ENCODE data around the gene HPCAL1. TPM values are rescaled to one million over a fixed set of nuclear protein-coding genes. Genes with fewer than 3 reads are reported as not detected.

Gene HPCAL1
- total RNA-seq, 2 experiments from 2014 or later: 100 to 105 TPM

DNA sequence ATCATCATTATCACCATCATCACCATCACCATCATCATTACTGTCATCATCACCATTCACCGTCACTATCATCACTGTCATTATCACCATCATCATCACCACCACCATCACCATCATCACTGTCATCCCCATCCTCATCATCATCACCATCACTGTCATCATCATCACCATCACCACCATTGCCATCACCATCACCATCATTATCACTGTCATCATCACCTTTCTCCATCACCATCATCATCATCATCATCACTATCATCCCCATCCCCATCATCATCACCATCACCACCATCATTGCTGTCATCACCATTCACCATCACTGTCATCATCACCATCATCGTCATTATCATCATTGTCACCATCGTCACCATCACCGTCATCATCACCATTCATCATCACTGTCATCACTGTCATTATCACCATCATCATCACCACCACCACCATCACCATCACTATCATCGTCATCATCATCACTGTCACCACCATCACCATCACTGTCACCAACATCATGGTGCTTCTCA is 9.8 kb downstream of the HPCAL1 start:
- no peak overlapping the region for H3K4me3 Mint-ChIP-seq
- peaks cover 17% of the 10 kb centered on the region for H3K36me3 Mint-ChIP-seq
- no peaks in the 10 kb centered on the region for H3K9me3 Mint-ChIP-seq
- no peaks in the 10 kb centered on the region for H3K27me3 Mint-ChIP-seq
- H3K27ac Mint-ChIP-seq: no peak overlapping the region
- H3K4me1 Mint-ChIP-seq: peaks cover 32% of the 10 kb centered on the region
- no peak for DNase-seq

DNA sequence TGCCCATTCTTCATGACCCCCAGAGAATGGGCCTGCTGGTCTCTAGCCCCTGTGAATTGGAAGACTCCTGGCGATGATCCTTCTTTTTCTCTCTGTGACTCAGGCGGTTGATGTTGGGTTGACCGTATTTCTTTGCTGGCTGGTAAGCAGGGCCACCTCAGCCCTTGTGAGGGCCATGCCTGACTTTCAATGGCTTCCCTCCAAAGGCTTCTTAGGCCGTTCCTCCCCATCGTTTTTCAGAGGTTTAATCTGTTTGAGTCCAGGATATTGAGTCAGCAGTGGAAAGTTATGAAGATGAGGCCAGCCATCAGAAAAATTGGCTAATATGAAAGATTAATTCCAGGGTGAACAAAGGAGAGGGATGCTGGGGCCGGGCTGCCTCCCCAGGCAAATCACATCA is 13.6 kb downstream of the HPCAL1 start:
- Mint-ChIP-seq H3K27me3 (no peaks in the 10 kb centered on the region), H3K4me1 (peaks cover 26% of the 10 kb centered on the region), H3K4me3 (no peak overlapping the region), H3K27ac (peak overlapping the region; percentile 27), H3K36me3 (peaks cover 18% of the 10 kb centered on the region), H3K9me3 (peaks cover 8% of the 10 kb centered on the region)
- no peak for DNase-seq

DNA sequence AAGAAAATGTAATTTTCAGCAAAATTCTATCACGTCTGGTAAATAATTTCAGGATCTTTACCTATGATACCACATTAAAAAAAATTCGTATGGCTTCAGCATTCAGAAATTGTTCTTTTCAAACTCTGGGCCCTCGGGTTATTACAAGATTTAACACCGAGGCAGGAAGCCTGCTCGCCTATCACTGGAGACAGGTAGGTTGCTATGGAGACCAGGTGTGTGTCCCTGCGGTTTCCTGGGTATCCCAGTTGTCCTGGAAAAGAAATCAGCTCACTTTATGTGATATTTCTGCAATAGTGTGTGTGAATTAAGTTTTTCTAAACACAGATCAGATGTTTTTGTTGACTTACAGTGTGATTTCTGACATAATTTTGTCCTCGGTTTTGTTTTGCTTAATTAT is 14.2 kb downstream of the HPCAL1 start:
- Mint-ChIP-seq H3K36me3 (peaks cover 22% of the 10 kb centered on the region), H3K27ac (no peak overlapping the region), H3K4me1 (peaks cover 26% of the 10 kb centered on the region), H3K4me3 (no peak overlapping the region), H3K27me3 (no peaks in the 10 kb centered on the region), H3K9me3 (peaks cover 8% of the 10 kb centered on the region)
- DNase-seq: no peak

- no peak overlapping the region for H3K4me3 Mint-ChIP-seq
- no peak overlapping the region for H3K27ac Mint-ChIP-seq
- H3K9me3 Mint-ChIP-seq: peaks cover 10% of the 10 kb centered on the region
- DNase-seq: no peak
- H3K36me3 Mint-ChIP-seq: peaks cover 29% of the 10 kb centered on the region
- H3K27me3 Mint-ChIP-seq: no peaks in the 10 kb centered on the region
- peaks cover 26% of the 10 kb centered on the region for H3K4me1 Mint-ChIP-seq
Measured at GRCh38 chr2:10317646-10318045, 14.9 kb downstream of the HPCAL1 start.

GRCh38 chr2:10318345-10318744 is 15.6 kb downstream of the HPCAL1 start:
- H3K4me3 Mint-ChIP-seq: no peak overlapping the region
- no peaks in the 10 kb centered on the region for H3K27me3 Mint-ChIP-seq
- no peak overlapping the region for H3K27ac Mint-ChIP-seq
- peaks cover 13% of the 10 kb centered on the region for H3K9me3 Mint-ChIP-seq
- no peak for DNase-seq
- H3K4me1 Mint-ChIP-seq: peaks cover 30% of the 10 kb centered on the region
- H3K36me3 Mint-ChIP-seq: peaks cover 36% of the 10 kb centered on the region

- Mint-ChIP-seq H3K27ac (no peak overlapping the region), H3K27me3 (no peaks in the 10 kb centered on the region)
Measured at GRCh38 chr2:10319892-10320574, 17.3 kb downstream of the HPCAL1 start.

DNA sequence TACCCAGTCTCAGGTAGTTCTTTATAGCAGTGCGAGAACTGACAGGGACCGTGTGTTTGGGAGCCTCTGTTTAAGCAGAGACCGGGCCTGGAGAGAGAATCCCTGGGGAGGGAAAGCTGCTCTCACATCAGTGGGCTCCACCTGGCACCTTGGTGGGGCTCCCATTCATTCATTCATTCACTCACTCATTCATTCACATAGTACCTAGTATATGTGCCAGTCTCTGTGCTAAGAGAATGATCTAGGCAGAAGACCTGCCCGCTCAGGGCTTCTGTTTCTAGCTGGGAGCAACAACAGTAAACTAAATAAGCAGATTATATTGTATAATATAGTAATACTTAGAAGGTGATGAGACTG is 17.8 kb downstream of the HPCAL1 start:
- no peaks in the 10 kb centered on the region for H3K27me3 Mint-ChIP-seq
- no peak overlapping the region for H3K27ac Mint-ChIP-seq
- peaks cover 40% of the 10 kb centered on the region for H3K36me3 Mint-ChIP-seq
- DNase-seq: no peak
- peaks cover 34% of the 10 kb centered on the region for H3K4me1 Mint-ChIP-seq
- peaks cover 13% of the 10 kb centered on the region for H3K9me3 Mint-ChIP-seq
- no peak overlapping the region for H3K4me3 Mint-ChIP-seq

More at GRCh38 chr2:10319892-10320574, 17.3 kb downstream of the HPCAL1 start:
- peaks cover 40% of the 10 kb centered on the region for H3K36me3 Mint-ChIP-seq
- no peak overlapping the region for H3K4me3 Mint-ChIP-seq
- peaks cover 13% of the 10 kb centered on the region for H3K9me3 Mint-ChIP-seq
- no peak for DNase-seq
- peaks cover 34% of the 10 kb centered on the region for H3K4me1 Mint-ChIP-seq

DNA sequence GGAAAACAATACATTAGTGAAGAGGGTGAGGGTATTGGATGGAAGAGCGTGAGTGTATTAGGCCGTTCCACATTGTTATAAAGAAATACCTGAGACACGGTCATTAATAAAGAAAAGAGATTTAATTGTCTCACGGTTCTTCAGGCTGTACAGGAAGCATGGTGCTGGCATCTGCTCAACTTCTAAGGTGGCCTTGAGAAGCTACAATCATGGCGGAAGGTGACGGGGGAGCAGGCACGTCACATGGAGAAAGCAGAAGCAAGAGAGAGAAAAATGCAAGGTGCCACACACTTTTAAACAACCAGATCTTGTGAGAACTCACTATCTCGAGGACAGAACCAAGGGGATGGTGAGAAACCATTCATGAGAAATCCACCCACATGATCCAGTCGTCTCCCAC is 18.2 kb downstream of the HPCAL1 start:
- no peak overlapping the region for H3K4me3 Mint-ChIP-seq
- peaks cover 40% of the 10 kb centered on the region for H3K36me3 Mint-ChIP-seq
- H3K9me3 Mint-ChIP-seq: peaks cover 13% of the 10 kb centered on the region
- H3K4me1 Mint-ChIP-seq: peaks cover 38% of the 10 kb centered on the region
- no peak overlapping the region for H3K27ac Mint-ChIP-seq
- no peaks in the 10 kb centered on the region for H3K27me3 Mint-ChIP-seq
- no peak for DNase-seq

GRCh38 chr2:10321622-10322021 is 18.9 kb downstream of the HPCAL1 start:
- no peaks in the 10 kb centered on the region for H3K27me3 Mint-ChIP-seq
- peaks cover 39% of the 10 kb centered on the region for H3K4me1 Mint-ChIP-seq

GRCh38 chr2:10322481-10322880 is 19.8 kb downstream of the HPCAL1 start:
- H3K4me3 Mint-ChIP-seq: no peak overlapping the region
- peaks cover 42% of the 10 kb centered on the region for H3K4me1 Mint-ChIP-seq
- no peak for DNase-seq
- peaks cover 40% of the 10 kb centered on the region for H3K36me3 Mint-ChIP-seq
- peaks cover 13% of the 10 kb centered on the region for H3K9me3 Mint-ChIP-seq
- no peaks in the 10 kb centered on the region for H3K27me3 Mint-ChIP-seq
- H3K27ac Mint-ChIP-seq: no peak overlapping the region

More at GRCh38 chr2:10321622-10322021, 18.9 kb downstream of the HPCAL1 start:
- peaks cover 13% of the 10 kb centered on the region for H3K9me3 Mint-ChIP-seq
- DNase-seq: no peak
- no peak overlapping the region for H3K27ac Mint-ChIP-seq
- no peak overlapping the region for H3K4me3 Mint-ChIP-seq
- H3K36me3 Mint-ChIP-seq: peaks cover 40% of the 10 kb centered on the region

- DNase-seq: no peak
- no peak overlapping the region for H3K27ac Mint-ChIP-seq
- H3K36me3 Mint-ChIP-seq: peaks cover 40% of the 10 kb centered on the region
- peaks cover 47% of the 10 kb centered on the region for H3K4me1 Mint-ChIP-seq
- H3K9me3 Mint-ChIP-seq: peaks cover 13% of the 10 kb centered on the region
- no peak overlapping the region for H3K4me3 Mint-ChIP-seq
- no peaks in the 10 kb centered on the region for H3K27me3 Mint-ChIP-seq
Measured at GRCh38 chr2:10322973-10323372, 20.3 kb downstream of the HPCAL1 start.

GRCh38 chr2:10323535-10323934 is 20.8 kb downstream of the HPCAL1 start:
- Mint-ChIP-seq H3K27me3 (no peaks in the 10 kb centered on the region), H3K4me1 (peaks cover 51% of the 10 kb centered on the region), H3K4me3 (no peak overlapping the region), H3K9me3 (peaks cover 13% of the 10 kb centered on the region), H3K36me3 (peaks cover 40% of the 10 kb centered on the region), H3K27ac (no peak overlapping the region)
- no peak for DNase-seq

GRCh38 chr2:10324095-10324832 is 21.6 kb downstream of the HPCAL1 start:
- Mint-ChIP-seq H3K27ac (no peak overlapping the region), H3K9me3 (peaks cover 13% of the 10 kb centered on the region), H3K36me3 (peaks cover 40% of the 10 kb centered on the region), H3K4me3 (no peak overlapping the region), H3K27me3 (no peaks in the 10 kb centered on the region), H3K4me1 (peaks cover 52% of the 10 kb centered on the region)
- DNase-seq: no peak

DNA sequence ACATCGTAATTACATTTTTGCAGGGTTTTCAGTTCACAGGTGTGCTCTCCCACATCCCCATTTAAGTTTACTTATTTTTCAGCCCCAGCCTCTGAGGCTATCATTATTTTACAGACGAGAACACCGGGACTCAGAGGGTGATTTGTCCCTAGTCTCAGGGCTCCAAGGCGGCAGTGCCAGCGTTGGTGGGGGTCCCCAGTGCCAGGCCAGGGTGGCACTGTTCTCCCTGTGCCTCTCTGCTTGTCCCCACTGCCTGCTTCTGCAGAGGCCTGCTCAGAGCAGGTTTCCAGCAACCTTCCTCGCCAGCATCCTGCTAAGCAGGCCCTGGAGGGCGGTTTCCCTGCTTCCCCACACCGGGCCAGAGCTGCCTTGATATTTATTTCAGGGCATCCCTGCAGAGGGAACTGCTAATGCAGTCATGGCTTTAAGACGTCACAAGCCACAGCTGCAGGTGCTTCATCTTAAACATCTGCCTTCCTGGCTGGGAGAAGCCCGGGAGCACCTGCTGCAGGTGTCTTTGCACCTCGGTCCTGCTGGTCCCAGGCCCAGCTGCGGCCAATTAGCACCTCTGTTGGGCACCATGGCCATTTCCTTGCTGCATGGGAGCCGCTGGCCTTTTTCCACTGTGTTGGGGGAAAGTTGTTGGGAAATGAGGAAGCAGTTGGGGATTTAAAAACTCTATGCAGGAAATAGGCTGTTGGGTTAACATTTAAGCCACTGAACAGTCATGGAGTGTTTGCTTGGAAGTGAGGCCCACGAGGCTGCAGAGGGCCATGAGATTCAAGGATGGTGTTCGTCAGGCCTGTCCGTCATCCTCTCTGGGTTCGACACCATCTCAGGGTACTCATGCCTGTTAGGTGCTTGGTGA is 22.8 kb downstream of the HPCAL1 start:
- Mint-ChIP-seq H3K4me1 (peaks cover 60% of the 10 kb centered on the region), H3K36me3 (peaks cover 37% of the 10 kb centered on the region), H3K27ac (peak overlapping the region; percentile 58), H3K4me3 (no peak overlapping the region), H3K9me3 (peaks cover 11% of the 10 kb centered on the region), H3K27me3 (no peaks in the 10 kb centered on the region)
- no peak for DNase-seq

DNA sequence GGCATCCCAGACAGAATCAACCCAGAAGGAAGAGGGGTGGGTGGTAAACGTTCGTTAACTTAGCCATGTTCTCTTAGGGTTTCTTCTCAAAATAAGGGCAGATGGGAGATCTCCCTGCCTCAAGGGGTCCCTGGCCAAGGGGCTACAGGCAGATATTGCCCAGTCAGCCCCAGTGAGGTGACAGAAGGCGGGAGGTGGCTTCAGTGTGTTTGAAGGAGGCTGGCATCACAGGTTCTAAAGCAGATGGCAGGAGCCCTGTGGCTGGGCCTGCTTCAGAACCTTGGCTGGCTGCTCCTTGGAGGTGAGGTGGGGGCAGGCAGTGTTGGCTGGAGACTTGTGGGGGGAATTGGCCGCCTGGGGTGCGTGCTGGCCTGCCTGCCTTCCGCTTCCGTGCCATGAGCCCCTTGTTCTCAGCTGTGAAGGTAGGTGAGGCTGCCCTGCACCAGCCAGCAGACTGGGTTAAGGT is 23.5 kb downstream of the HPCAL1 start:
- Mint-ChIP-seq H3K4me3 (no peak overlapping the region), H3K4me1 (peaks cover 66% of the 10 kb centered on the region), H3K27me3 (no peaks in the 10 kb centered on the region), H3K9me3 (peaks cover 5% of the 10 kb centered on the region), H3K36me3 (peaks cover 37% of the 10 kb centered on the region), H3K27ac (peak overlapping the region; percentile 58)
- DNase-seq: no peak

Data from activated naive CD8-positive, alpha-beta T cell treated with anti-CD3 and anti-CD28 coated beads for 36 hours (primary cell).